H4 (cell line): ENCODE data around the gene DEGS1. TPM values are rescaled to one million over a fixed set of nuclear protein-coding genes. Genes with fewer than 3 reads are reported as not detected.
A peak's percentile ranks its signal among the peaks of the same experiment; 100 is the strongest.

ENCODE experiments used
- DNase-seq: peaks from one replicate; pipeline ENCODE4 v3.0.0-alpha.2; 2015; ENCODE audit warnings: low spot score
- total RNA-seq: library from RNA; depleted of rRNA; stranded (reverse); fragments of >200 nt; shearing (Covaris generic); gene quantifications from 2 replicates; pipeline ENCODE4 v1.2.3, GENCODE V29; 2014; rRNA removed

DEGS1 gene
- 91.8 and 107 TPM in 2 replicates for total RNA-seq

DNA sequence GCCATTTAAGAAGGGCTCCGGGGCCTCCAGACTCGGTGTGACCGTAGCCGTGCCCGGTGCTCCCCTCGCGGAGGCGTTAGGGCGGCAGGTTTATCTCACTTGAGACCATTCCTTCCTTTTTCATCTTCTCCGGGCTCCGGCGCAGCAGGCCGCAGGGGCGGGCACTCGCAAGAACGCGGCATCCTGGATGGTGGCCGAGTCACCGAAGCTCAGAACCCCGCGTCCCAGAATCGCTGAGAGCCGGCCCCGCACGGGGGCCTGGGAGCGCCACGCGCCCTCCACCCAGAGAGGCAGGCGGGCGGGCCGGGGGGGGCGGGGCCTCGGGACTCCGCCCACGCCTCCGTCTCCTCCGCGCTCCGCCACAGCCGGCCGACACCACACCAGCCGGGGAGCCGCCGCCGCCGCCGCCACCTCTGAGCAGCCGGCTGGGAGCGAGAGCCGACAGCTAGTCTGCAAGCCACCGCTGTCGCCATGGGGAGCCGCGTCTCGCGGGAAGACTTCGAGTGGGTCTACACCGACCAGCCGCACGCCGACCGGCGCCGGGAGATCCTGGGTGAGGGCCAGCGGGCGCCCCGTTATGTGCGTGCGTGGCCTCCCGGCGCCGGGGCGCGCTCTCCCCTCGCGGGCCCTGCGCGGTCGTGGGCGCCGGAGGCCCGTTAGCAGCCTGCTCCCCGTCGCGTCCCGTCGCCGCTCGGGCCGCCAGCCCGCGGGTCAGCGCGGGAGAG, at the start of gene DEGS1:
TSS of gene DEGS1 (plus strand) at position 375 of the 725 bp plus-strand sequence. CDS start at position 472, 97 bp downstream.
- DNase-seq, result peak; percentile 53

DNA sequence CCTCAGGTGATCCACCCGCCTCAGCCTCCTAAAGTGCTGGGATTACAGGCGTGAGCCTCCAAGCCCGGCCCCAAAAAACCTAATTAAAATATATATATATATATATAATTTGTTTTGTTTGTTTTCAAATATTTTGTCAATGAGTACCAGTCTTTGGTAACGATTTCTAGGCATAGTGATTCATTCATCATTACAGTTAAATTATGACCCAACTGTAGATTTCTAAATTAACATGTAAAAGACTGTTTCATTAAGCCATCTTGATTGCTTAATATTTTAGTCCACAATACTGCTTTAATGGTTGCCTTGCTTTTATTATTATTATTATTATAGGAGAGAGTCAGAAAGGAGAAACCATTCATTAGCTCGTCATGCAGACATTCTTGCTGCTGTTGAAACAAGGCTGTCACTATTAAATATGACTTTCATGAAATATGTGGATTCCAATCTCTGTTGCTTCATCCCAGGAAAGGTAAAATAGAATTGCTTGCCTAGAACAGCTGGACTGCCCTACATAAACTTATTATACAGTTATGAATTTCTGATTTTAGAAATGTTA, 49.2 kb upstream of the DEGS1 start:
- DNase-seq, result no peak

DNA sequence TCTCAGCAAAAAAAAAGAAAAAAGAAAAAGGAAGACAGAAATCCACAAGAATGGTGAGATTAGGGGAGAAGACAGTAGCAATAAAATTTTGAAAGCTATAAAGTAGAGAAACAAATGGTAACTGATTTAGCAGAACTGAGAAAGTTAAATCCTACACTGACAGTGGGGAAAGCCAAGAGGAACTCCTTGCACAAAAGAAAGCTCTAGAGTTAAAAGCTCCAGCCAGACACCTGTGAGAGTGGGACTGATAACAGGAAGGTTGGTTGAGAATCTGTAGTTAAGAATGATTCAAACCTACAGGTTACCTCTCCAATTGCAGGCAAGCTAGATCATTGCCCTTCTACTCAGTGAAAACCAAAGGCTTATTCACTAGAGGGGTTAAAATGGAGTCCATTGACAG, 45.5 kb upstream of the DEGS1 start:
- DNase-seq, result no peak

DNA sequence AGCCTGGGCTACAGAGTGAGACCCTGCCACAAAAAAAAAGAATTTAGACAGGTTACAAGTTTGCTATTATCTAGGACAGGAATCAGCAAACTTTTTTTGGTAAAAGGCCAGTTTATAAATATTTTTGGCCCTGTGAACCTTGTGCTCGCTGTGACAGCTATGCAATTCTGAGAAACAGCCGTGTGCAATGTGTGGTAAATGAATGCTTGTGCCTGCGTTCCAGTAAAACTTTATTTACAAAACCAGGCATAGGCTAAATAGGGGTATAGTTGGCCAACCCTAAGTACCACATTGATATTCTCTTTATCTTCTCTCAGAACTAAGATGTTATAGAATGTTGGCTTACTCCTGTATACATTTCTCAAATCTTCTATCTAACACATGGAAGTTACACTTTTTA, 44.8 kb upstream of the DEGS1 start:
- no peak for DNase-seq

DNA sequence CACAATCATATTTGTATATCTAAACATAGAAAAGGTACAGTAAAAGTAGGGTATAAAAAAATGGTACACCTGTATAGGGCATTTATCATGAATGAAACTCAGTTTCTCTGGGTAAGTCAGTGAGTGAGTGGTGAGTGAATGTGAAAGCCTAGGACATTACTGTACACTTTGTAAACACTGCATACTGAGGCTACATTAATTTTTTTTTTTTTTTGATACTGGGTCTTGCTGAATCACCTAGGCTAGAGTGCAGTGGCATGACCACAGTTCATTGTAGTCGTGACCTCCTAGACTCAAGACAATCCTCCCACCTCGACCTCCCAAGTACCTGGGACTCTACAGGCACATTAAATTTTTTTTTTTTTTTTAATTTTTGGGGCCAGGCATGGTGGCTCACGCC, 41.3 kb upstream of the DEGS1 start:
- DNase-seq, result no peak

DNA sequence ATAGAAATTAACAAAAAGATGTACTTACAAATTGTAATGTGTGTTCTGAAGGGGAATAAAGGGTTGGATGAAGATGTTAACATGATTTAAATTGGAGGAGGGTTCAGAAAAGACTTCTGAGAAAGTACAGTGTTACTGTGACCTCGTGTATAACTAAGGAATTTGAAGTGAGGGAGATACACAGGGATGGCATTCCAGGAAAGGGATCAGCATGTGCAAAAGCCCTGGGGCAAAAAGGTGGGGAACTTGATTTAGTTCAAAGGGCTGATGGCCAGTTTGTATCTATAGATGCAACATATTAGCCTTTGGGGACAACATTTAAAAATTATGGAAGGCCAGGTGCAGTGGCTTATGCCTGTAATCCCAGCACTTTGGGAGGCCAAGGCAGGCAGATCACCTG, 33.3 kb upstream of the DEGS1 start:
- no peak for DNase-seq

DNA sequence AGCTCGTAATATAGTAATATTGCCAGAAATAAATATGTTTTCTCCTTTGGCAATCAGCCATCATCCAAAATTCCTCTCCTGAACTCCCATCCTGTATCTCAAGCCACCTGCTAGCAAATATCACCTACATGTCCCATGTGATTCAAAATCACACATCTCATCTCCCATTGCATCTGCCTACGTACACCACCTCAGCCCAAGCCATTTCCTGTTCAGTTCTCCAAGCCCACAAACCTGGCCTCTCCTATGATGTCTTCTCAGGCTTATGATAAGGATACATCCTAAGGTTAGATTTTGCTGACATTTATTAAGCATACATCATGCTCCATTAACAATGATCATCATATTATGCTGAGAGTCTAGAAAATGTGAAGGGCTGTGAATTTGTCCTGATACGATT, 31.9 kb upstream of the DEGS1 start:
- no peak for DNase-seq

DNA sequence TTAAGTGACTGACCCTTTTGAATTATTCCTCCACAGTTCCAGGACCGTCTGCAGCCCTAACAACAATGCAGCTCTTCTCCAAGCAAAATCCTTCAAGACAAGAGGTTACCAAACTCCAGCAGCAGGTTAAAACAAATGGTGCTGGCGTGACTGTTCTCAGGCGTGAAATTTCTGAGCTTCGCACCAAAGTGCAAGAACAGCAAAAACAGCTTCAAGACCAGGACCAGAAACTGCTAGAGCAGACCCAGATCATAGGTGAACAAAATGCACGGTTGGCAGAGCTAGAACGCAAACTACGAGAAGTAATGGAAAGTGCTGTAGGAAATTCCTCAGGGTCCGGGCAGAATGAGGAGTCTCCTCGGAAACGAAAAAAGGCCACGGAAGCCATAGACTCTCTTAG, 25.7 kb upstream of the DEGS1 start:
- DNase-seq, result no peak

DNA sequence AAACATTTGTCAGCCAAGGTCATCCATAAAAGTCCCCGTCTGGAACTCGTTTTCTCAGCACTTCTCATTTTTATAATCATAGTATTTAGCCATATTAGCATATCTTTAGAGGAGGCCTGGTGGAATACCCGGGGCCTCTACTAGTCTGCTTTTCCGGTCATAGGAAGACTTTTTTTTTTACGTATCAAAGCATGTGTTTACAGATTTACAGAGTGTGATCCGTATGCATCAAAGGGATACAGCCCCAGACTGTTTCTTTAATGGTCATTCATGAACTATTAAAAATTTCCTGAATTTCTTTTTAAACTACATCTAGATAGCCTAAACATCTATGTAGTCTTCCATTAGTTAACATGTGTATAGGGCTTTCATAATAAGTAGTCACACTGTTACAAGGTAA, 23.5 kb upstream of the DEGS1 start:
- no peak for DNase-seq

DNA sequence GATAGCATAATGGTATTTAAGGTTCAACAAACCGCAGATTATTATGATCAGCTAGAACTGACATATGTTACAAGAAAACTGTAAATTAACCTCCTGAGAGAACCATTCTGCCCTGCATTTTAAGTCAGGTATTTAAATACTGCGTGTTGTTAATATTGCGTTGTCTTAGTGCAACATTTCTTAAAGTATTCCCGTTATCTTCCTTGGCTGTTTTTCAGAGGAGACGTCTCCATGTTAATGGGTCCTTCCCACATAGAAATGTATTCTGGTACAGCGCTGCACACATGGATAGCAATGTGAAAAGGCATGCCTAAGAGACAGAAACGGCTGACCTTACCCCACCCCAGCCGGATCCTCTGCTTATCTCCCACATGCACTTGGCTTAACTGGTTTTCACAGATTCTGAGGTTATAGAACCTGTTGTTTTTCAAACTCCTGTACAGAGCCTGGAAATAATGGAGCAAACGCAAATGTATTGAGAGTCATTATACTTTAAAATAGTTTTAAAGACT, 22.8 kb upstream of the DEGS1 start:
- DNase-seq, result no peak

DNA sequence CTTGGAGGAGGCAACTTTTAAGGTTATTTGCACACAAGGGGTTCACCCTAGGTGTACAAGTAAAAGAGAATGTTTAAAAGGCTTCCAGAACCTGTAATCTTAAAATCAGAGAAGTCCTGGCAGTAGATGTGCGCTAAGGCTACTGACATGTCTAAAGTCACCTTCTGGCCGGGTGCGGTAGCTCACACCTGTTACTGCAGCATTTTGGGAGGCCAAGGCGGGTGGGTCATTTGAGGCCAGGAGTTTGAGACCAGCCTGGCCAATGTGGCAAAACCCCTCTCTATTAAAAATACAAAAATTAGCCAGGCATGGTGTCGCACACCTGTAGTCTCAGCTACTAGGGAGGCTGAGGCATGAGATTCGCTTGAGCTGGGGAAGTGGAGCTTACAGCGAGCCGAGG, 20.3 kb upstream of the DEGS1 start:
- DNase-seq, result no peak

DNA sequence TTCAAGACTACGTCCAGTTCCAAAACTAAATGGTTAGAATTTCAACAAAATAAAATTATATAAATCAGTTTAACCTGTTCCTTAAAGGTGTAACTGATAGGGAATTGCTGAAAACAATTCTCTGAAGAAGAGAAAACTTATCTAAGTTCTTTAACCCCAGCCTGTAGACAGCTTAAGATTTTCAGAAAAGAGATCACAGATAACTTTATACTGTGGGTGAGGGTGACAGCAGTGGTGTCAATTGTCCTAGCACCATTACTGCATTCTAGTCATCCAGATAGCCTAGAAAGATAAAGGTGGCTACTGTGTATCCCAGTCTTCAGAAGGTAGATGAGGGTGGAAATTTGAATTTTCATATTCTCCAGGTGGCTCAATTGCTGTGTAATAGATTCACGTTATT, 19.7 kb upstream of the DEGS1 start:
- no peak for DNase-seq

DNA sequence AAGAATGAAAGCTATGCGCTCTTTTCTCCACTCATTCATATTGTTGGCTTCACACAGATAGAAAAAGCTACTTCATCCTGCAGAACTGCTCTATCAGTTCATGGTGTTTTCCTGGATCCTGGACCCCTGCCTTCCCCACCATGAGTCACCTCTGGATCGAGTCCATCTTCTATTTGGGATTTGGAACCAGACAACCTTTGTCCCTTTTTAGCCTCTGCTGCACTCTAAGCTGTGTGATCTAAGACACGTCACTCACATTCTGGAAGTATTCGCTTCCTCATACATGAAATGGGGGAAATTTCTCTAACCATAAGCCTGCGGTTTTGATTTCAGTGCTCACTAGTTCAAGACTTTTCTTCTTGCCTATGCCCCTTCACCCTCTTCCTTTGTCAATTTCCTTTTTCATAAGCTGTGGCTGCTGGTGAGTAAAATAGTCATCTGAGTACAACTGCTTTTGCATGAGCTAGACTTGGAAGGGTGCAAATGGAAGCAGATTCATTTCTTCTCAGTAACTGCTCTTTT, 14.1 kb upstream of the DEGS1 start:
- DNase-seq, result peak; percentile 57

DNA sequence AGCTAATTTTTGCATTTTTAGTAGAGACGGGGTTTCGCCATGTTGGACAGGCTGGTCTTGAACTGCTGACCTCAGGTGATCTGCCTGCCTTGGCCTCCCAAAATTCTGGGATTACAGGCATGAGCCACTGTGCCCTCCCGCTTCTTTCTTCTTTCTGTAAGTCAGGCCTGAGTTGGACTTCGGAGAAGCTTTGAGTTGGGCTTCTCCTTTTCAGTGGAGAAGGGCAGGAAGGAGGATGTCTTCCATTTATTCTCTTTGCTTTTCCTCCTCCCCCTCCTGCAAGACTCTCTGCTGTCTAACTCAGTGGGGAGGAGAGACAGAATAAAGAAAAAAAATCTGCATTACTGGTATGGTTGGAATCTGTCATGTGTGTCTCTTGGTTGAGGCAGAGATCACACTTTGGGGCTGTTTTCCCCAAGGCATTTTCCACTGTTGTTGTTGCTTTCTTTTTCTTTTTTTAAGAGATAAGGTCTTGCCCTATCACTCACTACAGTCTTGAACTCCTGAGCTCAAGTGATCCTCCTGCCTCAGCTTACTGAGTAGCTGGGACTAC, 13.2 kb upstream of the DEGS1 start:
- DNase-seq, result no peak

DNA sequence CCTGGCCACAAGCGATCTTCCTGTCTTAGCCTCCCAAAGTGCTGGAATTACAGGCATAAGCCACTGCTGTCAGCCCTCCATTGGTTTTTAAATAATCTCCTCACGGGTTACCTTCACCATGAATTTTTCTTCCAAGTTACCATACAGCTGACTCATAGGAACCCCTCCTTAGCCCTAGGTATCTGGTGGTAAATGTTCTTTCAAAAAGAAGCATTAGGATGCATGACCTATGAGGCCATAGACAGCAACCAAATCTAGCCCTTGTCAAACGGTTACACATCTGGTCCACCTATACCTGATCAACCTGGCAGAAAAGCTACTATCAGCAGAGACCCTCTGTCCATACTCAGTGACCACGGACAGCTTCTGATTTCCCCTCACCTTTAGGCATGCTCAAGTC, 12.7 kb upstream of the DEGS1 start:
- no peak for DNase-seq

DNA sequence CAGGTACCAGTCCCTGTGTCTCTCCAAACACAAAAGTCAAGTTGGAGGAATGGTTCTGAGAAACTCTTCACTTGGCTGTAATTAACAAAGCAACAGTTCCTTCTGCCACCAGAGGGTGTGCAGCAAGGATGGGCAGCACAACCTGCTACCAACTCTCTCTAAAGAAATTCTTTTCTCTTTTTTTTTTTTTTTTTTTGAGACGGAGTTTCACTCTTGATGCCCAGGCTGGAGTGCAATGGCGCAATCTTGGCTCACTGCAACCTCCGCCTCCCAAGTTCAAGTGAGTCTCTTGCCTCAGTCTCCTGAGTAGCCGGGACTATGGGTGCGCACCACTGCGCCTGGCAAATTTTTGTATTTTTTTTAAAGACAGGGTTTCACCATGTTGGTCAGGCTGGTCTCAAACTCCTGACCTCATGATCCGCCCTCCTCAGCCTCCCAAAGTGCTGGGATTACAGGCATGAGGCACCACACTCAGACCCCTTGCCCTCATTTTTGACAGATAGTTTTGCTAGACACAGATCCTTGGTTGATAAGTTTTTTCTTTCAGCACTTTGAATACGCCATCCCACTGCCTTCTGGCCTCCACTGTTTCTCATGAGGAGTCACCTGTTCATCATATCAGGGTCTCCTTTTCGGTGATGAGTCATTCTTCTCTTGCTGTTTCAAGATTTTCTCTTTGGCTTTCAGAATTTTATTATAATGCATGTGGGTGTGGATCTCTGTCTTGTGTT, 12.1 kb upstream of the DEGS1 start:
- DNase-seq, result peak; percentile 26

DNA sequence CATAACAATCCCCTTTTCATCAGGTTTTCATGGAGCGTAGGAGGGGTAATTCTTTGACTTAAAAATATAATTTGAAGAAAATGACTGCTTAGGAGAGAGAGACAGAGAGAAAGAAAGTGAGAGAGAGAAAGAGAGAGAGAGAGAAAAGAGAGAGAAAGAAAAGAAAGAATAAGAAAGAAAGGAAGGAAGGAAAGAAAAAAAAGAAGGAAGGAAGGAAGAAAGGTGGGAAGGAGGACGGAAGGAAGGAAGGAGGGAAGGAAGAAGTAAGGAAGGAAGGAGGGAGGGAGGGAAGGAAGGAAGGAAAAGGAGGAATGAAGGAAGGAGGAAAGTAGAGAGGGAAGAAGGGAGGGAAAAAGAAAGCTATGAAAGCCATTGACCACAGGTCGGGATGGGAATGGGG, 10.8 kb upstream of the DEGS1 start:
- no peak for DNase-seq

DNA sequence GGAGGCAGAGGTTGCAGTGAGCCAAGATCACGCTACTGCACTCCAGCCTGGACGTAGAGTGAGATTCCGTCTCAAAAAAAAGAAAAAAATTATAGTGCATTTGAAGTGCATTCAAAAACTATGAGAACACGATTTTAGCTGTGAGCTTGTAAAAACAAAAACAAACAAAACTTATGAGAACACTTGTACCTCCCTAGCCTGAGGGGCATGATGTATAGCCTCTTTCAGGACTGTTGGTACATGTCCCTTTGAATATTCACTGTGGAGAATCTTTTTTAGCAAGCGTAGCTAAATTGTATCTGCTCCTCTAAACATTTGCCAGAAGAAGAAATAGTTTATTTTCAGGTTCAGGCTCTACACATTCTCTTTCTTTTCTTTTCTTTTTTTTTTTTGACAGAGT, 9.5 kb upstream of the DEGS1 start:
- DNase-seq, result no peak

DNA sequence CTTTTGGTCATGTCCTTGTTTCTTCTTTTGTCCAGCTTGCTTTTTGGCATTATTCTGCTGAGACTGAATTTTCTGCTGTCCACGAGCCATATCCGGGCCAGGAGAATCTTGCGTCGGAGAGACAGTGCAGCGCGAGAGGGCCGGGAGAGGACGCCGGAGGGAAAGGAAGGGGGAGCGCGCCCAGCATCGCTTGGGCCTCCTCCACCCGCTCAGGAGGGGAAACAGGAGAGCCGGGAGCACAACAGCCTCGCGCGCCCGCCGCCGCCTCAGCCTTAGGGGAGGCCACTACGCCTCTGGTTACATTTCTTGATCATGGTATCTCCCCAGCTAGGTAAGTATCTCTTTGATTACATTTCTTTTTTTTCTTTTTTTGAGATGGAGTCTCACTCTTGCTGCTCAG, 7.4 kb upstream of the DEGS1 start:
- DNase-seq, result no peak

DNA sequence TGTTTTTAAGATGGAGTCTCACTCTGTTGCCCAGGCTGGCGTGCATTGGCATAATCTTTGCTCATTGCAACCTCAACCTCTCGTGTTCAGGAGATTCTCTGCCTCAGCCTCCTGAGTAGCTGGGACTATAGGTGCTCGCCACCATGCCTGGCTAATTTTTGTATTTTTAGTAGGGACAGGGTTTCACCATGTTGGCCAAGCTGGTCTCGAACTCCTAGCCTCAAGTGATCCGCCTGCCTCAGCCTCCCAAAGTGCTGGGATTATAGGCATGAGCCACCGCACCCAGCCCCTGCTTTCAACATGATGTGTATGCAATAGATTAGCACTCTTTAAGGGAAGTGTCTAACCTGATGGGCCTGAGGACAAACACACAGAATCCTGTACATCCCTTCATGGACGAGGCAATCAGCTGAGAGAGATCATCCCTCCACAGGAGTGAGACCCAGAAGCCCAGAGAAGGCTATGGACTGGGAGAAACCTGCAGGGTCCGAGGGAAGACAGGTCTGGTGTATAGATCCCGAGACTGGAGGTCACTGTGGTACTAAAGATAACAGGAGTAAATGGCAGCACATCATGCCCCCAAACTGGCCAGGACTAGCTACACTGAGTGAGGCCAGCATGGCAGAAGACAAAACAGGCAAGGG, 5.6 kb upstream of the DEGS1 start:
- no peak for DNase-seq

DNA sequence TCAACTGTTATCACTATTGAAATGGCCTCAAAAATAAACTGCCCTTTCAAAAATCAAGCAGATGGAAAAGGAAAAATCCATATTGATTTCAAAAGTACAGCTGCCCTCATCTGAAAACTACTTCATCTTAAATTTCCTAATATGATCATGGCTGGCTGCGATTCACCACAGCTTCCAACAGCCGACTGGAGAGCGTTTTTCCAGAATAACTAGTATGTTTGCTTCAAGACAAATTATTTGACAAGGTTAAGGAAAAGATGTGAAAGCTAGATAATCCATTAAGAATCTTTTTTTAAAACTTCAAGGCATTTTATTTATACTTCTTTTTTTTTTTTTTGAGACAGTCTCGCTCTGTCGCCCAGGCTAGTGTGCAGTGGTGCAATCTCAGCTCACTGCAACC, 4.1 kb upstream of the DEGS1 start:
- no peak for DNase-seq
